ENCODE results near the gene JARID2.
"Not testable (repeated sequence)": the region's sequence is repeated elsewhere in the genome, so short reads cannot be mapped to it uniquely, and the experiment has no call there.

The JARID2 gene

GRCh38 chr6:15539722-15540270 lies 293.9 kb downstream of the JARID2 start:
- no peak overlapping the region for H3K27ac ChIP-seq
- POLR2A ChIA-PET (ENCODE audit: low non-redundant PET): no interaction called here
- no peak for DNase-seq (ENCODE audit: low spot score)
- no peak for TF ChIP-seq CTCF (conservative IDR thresholded peaks at IDR 0.05; ENCODE audit: low read depth)
- CTCF ChIA-PET: no interaction called here

DNA sequence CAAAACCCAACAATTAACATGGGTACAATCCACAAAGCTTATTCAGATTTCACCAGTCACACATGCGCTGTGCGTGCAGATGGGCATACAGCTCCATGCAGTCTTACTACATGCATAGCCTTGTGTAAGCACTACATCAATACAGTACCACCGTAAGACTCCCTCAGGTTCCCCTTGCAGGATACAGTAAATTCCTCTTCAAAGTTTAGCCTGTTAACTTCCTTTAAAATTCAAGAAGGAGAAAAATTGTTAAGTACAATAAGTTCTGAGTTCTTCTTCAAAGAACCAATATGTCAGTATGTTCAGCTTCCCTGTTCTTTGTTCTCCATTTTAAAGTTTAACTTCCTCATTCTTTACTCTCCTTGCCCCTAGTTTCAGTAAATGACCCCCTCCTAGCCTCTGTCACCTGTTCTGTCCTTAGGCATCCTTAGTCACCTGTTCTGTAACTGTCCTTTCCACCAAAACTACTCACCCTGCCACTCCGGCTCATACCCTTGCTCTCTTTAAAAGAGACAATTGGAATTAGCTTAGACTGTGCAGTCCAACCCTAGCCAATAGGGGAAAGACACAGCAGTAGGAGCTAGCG lies 297.6 kb downstream of the JARID2 start:
- DNase-seq (ENCODE audit: low spot score); H3K27ac ChIP-seq; POLR2A ChIA-PET (ENCODE audit: low non-redundant PET): not testable (repeated sequence)
- CTCF ChIA-PET: interaction anchor here (0.6 kb wide), 1 partner anchor 59 kb away, joined by 3 read pairs; no protein-coding TSS in a partner anchor

GRCh38 chr6:15544321-15544900 lies 298.5 kb downstream of the JARID2 start:
- ChIA-PET POLR2A (ENCODE audit: low non-redundant PET) (no interaction called here), CTCF (no interaction called here)
- TF ChIP-seq CTCF (conservative IDR thresholded peaks at IDR 0.05; ENCODE audit: low read depth): no peak
- H3K27ac ChIP-seq: no peak overlapping the region
- DNase-seq (ENCODE audit: low spot score): no peak

- ChIA-PET CTCF (interaction anchor here (0.8 kb wide), 1 partner anchor 753 kb away, joined by 3 read pairs; no protein-coding TSS in a partner anchor), POLR2A (ENCODE audit: low non-redundant PET) (no interaction called here)
- DNase-seq (ENCODE audit: low spot score): peak; percentile 22
- TF ChIP-seq CTCF (conservative IDR thresholded peaks at IDR 0.05; ENCODE audit: low read depth): no peak
- no peak overlapping the region for H3K27ac ChIP-seq
These were observed 300.7 kb downstream of the JARID2 start for GRCh38 chr6:15546591-15546990.

DNA sequence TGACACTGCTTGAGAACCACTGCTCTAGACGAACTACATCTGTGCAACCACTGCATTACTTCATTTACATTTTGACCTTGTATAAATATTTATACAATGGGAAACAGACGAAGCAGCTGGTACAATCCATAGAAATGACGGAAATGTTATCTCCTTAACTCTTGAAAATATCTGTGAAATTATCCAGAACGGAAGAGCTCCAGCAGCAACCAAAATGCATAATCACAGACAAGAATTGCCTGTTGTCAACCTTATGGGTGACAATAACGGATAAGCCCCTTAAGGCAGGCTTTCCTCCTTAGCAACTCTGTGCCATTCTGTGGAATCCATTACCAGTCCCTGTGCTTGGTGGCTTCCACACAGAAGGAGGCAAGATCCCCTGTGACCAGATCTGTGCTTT lies 301.5 kb downstream of the JARID2 start:
- POLR2A ChIA-PET (ENCODE audit: low non-redundant PET): no interaction called here
- no peak for DNase-seq (ENCODE audit: low spot score)
- CTCF ChIA-PET: no interaction called here
- TF ChIP-seq CTCF (conservative IDR thresholded peaks at IDR 0.05; ENCODE audit: low read depth): no peak
- H3K27ac ChIP-seq: no peak overlapping the region

DNA sequence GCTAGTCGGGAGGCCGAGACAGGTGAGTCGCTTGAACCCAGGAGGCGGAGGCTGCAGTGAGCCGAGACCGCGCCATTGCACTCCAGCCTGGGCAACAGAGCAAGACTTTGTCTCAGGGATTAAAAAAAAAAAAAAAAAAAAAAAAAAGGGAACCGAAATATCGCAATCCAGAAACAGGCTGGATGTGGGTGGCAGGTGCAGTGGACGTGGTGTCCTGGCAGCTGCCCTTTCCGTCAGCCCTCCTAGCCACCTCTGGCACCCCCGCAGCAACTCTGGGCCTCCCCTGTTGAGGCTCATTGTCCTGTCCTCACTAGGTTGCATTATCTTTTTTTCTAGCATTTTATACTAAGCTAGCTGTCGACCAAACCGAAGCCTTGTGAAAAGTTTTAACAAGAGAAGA lies 303.5 kb downstream of the JARID2 start:
- no peak for TF ChIP-seq CTCF (conservative IDR thresholded peaks at IDR 0.05; ENCODE audit: low read depth)
- CTCF ChIA-PET: no interaction called here
- H3K27ac ChIP-seq: no peak overlapping the region
- POLR2A ChIA-PET (ENCODE audit: low non-redundant PET): no interaction called here
- no peak for DNase-seq (ENCODE audit: low spot score)

- no peak overlapping the region for H3K27ac ChIP-seq
- no peak for TF ChIP-seq CTCF (conservative IDR thresholded peaks at IDR 0.05; ENCODE audit: low read depth)
- POLR2A ChIA-PET (ENCODE audit: low non-redundant PET): no interaction called here
- DNase-seq (ENCODE audit: low spot score): no peak
- CTCF ChIA-PET: interaction anchor here (0.6 to 0.7 kb wide), 2 partner anchors 21 to 81 kb away, joined by 3 read pairs; no protein-coding TSS in a partner anchor
These were observed 304.8 kb downstream of the JARID2 start for GRCh38 chr6:15550546-15551123.

All from RWPE1 (cell line).